Measurements from ENCODE around the gene ENTPD6.

The ENTPD6 gene

GRCh38 chr20:25274891-25275812 is 79.6 kb downstream of the ENTPD6 start:
- in situ Hi-C loops (cut with MboI; ENCODE audit: low sequenced_read_pairs) = no loop called here

GRCh38 chr20:25275813-25276532 is 80.5 kb downstream of the ENTPD6 start:
- in situ Hi-C loops (cut with MboI; ENCODE audit: low sequenced_read_pairs) = no loop called here

All from HL-60/S4 treated with phorbol 12-myristate 13-acetate at 8.2 ng/mL for 4 days and 3 days (cell line).